ENCODE results near the gene VGLL4.

DNA sequence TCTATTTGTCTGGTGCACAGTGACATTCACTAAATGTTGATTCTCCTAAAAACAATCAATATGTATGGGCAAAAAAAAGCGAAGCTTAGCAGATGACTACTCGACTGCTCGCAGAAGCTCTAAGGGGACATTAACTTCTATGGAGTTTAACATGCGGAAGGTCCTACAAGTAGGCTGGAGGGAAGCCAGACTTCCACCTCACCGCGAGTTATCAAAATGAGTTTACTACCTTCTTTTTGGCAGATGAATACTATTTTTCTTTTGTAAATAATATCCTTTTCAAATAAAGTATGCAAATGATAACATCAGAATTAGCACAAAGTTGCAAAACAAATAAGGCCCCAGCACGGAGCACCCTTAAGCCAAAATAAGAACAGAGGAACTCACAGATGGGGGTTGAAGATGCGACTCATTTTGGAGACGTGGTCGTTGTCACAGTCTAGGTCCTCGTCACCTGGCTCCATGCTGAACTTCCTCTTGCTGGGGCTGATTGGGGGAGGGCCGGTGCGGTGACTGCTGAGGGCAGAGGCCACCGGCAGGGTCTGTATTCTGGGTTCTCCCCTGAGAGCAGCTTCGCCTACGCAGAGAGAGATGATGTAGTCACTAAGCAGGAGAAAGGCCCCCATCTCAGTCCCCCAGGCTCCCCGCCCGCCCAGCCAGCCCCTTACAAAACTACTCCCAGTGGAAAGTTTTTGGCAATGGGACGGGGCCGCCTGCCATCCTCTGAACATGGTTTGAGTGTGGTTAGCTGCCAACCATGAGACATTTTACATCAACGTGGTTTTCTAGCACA, 42.1 kb downstream of the VGLL4 start:
- TF ChIP-seq, protein P1, sequence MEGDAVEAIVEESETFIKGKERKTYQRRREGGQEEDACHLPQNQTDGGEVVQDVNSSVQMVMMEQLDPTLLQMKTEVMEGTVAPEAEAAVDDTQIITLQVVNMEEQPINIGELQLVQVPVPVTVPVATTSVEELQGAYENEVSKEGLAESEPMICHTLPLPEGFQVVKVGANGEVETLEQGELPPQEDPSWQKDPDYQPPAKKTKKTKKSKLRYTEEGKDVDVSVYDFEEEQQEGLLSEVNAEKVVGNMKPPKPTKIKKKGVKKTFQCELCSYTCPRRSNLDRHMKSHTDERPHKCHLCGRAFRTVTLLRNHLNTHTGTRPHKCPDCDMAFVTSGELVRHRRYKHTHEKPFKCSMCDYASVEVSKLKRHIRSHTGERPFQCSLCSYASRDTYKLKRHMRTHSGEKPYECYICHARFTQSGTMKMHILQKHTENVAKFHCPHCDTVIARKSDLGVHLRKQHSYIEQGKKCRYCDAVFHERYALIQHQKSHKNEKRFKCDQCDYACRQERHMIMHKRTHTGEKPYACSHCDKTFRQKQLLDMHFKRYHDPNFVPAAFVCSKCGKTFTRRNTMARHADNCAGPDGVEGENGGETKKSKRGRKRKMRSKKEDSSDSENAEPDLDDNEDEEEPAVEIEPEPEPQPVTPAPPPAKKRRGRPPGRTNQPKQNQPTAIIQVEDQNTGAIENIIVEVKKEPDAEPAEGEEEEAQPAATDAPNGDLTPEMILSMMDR (IDR thresholded peaks at IDR 0.05) = no peak
- no peak for TF ChIP-seq POLR2A (IDR thresholded peaks at IDR 0.05)
